A549 (cell line): ENCODE measurements around the gene MYLK. TPM values are rescaled to one million over a fixed set of nuclear protein-coding genes. Genes with fewer than 3 reads are reported as not detected.

ENCODE experiments used
- ATAC-seq, 2 experiments: fragments of 200-7000 bp in 1 of 2; fragments of >200 bp in 1 of 2; cut with Nextera tagmentation in 1 of 2; cut with Tn5 transposase in 1 of 2; 3 replicates each; pipeline versions ENCODE4 v1.8.0 to v1.9.1; 2018 to 2020; ENCODE audit warnings: mild to moderate bottlenecking in 1 of 2, moderate library complexity in 1 of 2
- CTCF ChIA-PET: fragments of 300-600 bp; sonication (Branson Sonifier 250); formaldehyde crosslinking; extraction: SDS; loops from one replicate; lab custom pipeline; 2021; ENCODE audit warnings: antibody characterized with exemption, inconsistent platforms; lab: Yijun Ruan, JAX
- POLR2A ChIA-PET: fragments of 350-600 bp; formaldehyde crosslinking; extraction: SDS; loops from one replicate; lab custom pipeline; 2021; ENCODE audit warnings: antibody characterized with exemption, inconsistent platforms; lab: Yijun Ruan, JAX
- DNase-seq, 2 experiments: peaks; one replicate each; pipeline versions ENCODE4 v3.0.0 to v3.0.0-alpha.2; 2011 to 2016; ENCODE audit warnings: low read depth in 1 of 2, low spot score in 1 of 2
- FAIRE-seq: peaks from 2 replicates; lab custom pipeline; 2011; peaks lifted over from hg19 to GRCh38; lab: Jason Lieb, UNC
- H3K27ac ChIP-seq, 2 experiments: fragments of >200 bp; sonication (Bioruptor Twin); formaldehyde crosslinking; 3 replicates each; pipeline ENCODE4 v1.5.1; 2016 to 2017
- H3K4me1 ChIP-seq: fragments of >200 bp; sonication (Bioruptor Twin); formaldehyde crosslinking; 3 replicates; pipeline ENCODE4 v1.6.1; 2016
- H3K4me2 ChIP-seq: fragments of >200 bp; sonication (Bioruptor Twin); formaldehyde crosslinking; 3 replicates; pipeline ENCODE4 v1.6.1; 2016
- H3K4me3 ChIP-seq: fragments of >200 bp; sonication (Bioruptor Twin); formaldehyde crosslinking; 3 replicates; pipeline ENCODE4 v1.5.1; 2016
- H3K9me3 ChIP-seq: fragments of >200 bp; sonication (Bioruptor Twin); formaldehyde crosslinking; 3 replicates; pipeline ENCODE4 v1.6.1; 2016
- CEBPB ChIP-seq, 2 experiments: fragments of >200 bp in 1 of 2; sonication (Bioruptor Twin) in 1 of 2; formaldehyde crosslinking in 1 of 2; IDR thresholded peaks; 2 replicates each; pipeline ENCODE4 v1.6.1; 2012 to 2016
- CHD2 ChIP-seq: fragments of 150-350 bp; IDR thresholded peaks from 2 replicates; pipeline ENCODE4 v1.6.1; 2014; ENCODE audit warnings: low read length; ENCODE audit not compliant: partially characterized antibody
- CTCF ChIP-seq: fragments of >200 bp; sonication (Bioruptor Twin); formaldehyde crosslinking; IDR thresholded peaks from 3 replicates; pipeline ENCODE4 v1.5.1; 2016
- EHF ChIP-seq: fragments of 250-450 bp; sonication (Bioruptor Pico); IDR thresholded peaks from 2 replicates; pipeline ENCODE4 v1.5.0; 2020; ENCODE audit warnings: mild to moderate bottlenecking
- FOSL2 ChIP-seq, 2 experiments: fragments of 450-650 bp in 1 of 2; fragments of >200 bp in 1 of 2; sonication (Bioruptor Twin) in 1 of 2; formaldehyde crosslinking; IDR thresholded peaks; 2 replicates each; pipeline versions ENCODE4 v1.5.0 to v1.6.1; 2016 to 2020; ENCODE audit warnings: mild to moderate bottlenecking in 1 of 2, moderate library complexity in 1 of 2
- GATA3 ChIP-seq: IDR thresholded peaks from 2 replicates; pipeline ENCODE4 v1.6.1; 2012; ENCODE audit warnings: borderline replicate concordance
- HDAC2 ChIP-seq: fragments of 200-600 bp; sonication (generic); IDR thresholded peaks from 2 replicates; pipeline ENCODE4 v1.6.1; 2016
- JUN ChIP-seq, 2 experiments: fragments of >200 bp; sonication (Bioruptor Twin); formaldehyde crosslinking; IDR thresholded peaks; 2 replicates in 1 of 2; 3 replicates in 1 of 2; pipeline ENCODE4 v1.6.1; 2016 to 2017
- KDM5A ChIP-seq: fragments of 200-600 bp; sonication (generic); IDR thresholded peaks from 2 replicates; pipeline ENCODE4 v1.6.1; 2016; ENCODE audit warnings: antibody characterized with exemption, mild to moderate bottlenecking
- MAFK ChIP-seq: fragments of 450-650 bp; IDR thresholded peaks from 2 replicates; pipeline ENCODE4 v1.6.1; 2014; ENCODE audit not compliant: partially characterized antibody
- MAX ChIP-seq: IDR thresholded peaks from 2 replicates; pipeline ENCODE4 v1.6.1; 2012
- MYC ChIP-seq: IDR thresholded peaks from 2 replicates; pipeline ENCODE4 v1.6.1; 2012; ENCODE audit warnings: mild to moderate bottlenecking, inconsistent platforms, low read length, improper control_type of control experiment, borderline replicate concordance
- NFE2L2 ChIP-seq: fragments of 150-350 bp; conservative IDR thresholded peaks from 2 replicates; pipeline ENCODE4 v1.6.1; 2014; ENCODE audit warnings: low read length
- NPAS2 ChIP-seq: fragments of 250-450 bp; sonication (Bioruptor Pico); IDR thresholded peaks from 2 replicates; pipeline ENCODE4 v1.8.0; 2022; ENCODE audit warnings: mild to moderate bottlenecking, moderate library complexity, borderline replicate concordance
- PBX3 ChIP-seq: IDR thresholded peaks from 2 replicates; pipeline ENCODE4 v1.6.1; 2012
- POLR2A ChIP-seq: IDR thresholded peaks from 2 replicates; pipeline ENCODE4 v1.6.1; 2012; ENCODE audit warnings: mild to moderate bottlenecking, low read length
- RAD21 ChIP-seq, 2 experiments: fragments of >200 bp in 1 of 2; sonication (Bioruptor Twin) in 1 of 2; formaldehyde crosslinking in 1 of 2; IDR thresholded peaks in 1 of 2; conservative IDR thresholded peaks in 1 of 2; 2 replicates in 1 of 2; 3 replicates in 1 of 2; pipeline ENCODE4 v1.6.1; 2012 to 2018; ENCODE audit warnings: inconsistent platforms in 1 of 2
- RFX5 ChIP-seq: fragments of 450-650 bp; IDR thresholded peaks from 2 replicates; pipeline ENCODE4 v1.7.1; 2014; ENCODE audit warnings: antibody characterized with exemption, mild to moderate bottlenecking, moderate library complexity
- SMC3 ChIP-seq: fragments of >200 bp; sonication (Bioruptor Twin); formaldehyde crosslinking; IDR thresholded peaks from 3 replicates; pipeline ENCODE4 v1.6.1; 2018; ENCODE audit warnings: inconsistent platforms
- TFCP2L1 ChIP-seq: fragments of 250-450 bp; sonication (Bioruptor Pico); IDR thresholded peaks from 2 replicates; pipeline ENCODE4 v1.5.0; 2021; ENCODE audit warnings: mild to moderate bottlenecking
- USF2 ChIP-seq: fragments of 450-650 bp; IDR thresholded peaks from 2 replicates; pipeline ENCODE4 v1.6.1; 2014; ENCODE audit warnings: antibody characterized with exemption
- ZC3H11A ChIP-seq: fragments of 450-650 bp; IDR thresholded peaks from 2 replicates; pipeline ENCODE4 v1.6.1; 2014; ENCODE audit warnings: antibody characterized with exemption, mild to moderate bottlenecking
- ZFP36 ChIP-seq: fragments of 450-650 bp; IDR thresholded peaks from 2 replicates; pipeline ENCODE4 v1.6.1; 2014; ENCODE audit warnings: borderline replicate concordance; ENCODE audit not compliant: partially characterized antibody
- WGBS: methylation state at CpG from one replicate; pipeline ENCODE4 v1.1.6; 2017; ENCODE audit errors: missing lambda C conversion rate; 5-methylcytosine and 5-hydroxymethylcytosine counted together
- polyA plus RNA-seq, 4 experiments: library from polyadenylated mRNA; depleted of rRNA in 3 of 4; stranded (reverse); fragments of >200 nt; fragmentation: RNase III in 1 of 4; extraction: RNeasy Plus Mini Kit Qiagen cat#74134 plus additional on column Dnase treatment in 1 of 4; gene quantifications; 2 replicates in 3 of 4; 3 replicates in 1 of 4; pipeline ENCODE4 v1.2.3, GENCODE V29; 2011 to 2017
- TF ChIP-seq, protein P1 (sequence below): fragments of 200-600 bp; sonication (generic); IDR thresholded peaks from 2 replicates; pipeline ENCODE4 v1.6.1; 2016; ENCODE audit warnings: antibody characterized with exemption, mild to moderate bottlenecking, moderate library complexity
- TF ChIP-seq, protein P2 (sequence below): fragments of 250-450 bp; sonication (Bioruptor Pico); IDR thresholded peaks from 2 replicates; pipeline ENCODE4 v1.5.0; 2021; ENCODE audit warnings: mild to moderate bottlenecking, moderate library complexity, borderline replicate concordance

Gene MYLK
- polyA plus RNA-seq, 2 of the 4 experiments (the other 2 are of a cell fraction), result 16.9 to 17.4 TPM

- TF ChIP-seq MAFK, result no peak
- no peak for TF ChIP-seq RFX5
Observed at GRCh38 chr3:123644358-123644757, 239.8 kb downstream of the MYLK start (continued).

DNA sequence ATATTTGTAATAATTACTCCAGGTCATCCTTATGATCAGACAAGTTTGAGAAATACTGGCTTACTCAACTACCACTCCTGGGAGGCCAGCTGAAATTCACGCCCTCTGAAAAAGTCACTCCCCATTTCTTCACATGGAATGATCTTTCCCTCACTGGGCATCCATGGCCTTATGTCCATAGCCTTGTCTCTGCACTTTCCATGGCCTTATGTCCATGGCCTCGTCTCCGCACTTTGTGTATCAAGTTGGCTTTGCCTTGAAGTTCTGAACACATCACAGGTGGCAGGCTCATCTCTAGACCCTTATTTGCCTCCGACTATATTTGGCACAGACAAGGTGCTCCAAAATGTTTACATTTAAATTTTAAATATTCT lies 241.2 kb downstream of the MYLK start:
- ChIA-PET POLR2A (interaction anchor here (1.0 kb wide), 1 partner anchor 41 kb away, joined by 3 read pairs; no protein-coding TSS in a partner anchor), CTCF (interaction anchor here (0.9 to 22.2 kb wide), 21 partner anchors 9 to 827 kb away, joined by 3 to 829 read pairs (median 5); no protein-coding TSS in a partner anchor)
- 86% methylated on average over 4 of the region's 4 CpGs for WGBS
- FAIRE-seq (no peak), ATAC-seq (no peak), DNase-seq (no peak)
- Histone ChIP-seq H3K4me1 (no peaks in the 10 kb centered on the region), H3K4me3 (no peak overlapping the region), H3K4me2 (no peak overlapping the region), H3K9me3 (no peaks in the 10 kb centered on the region), H3K27ac (no peak overlapping the region)
- TF ChIP-seq ZFP36 (no peak), EHF (CRISPR knock-in tag) (no peak), POLR2A (no peak), TFCP2L1 (CRISPR knock-in tag) (no peak), JUN (IDR thresholded peaks at IDR 0.05) (no peak), GATA3 (no peak), ZC3H11A (no peak), MYC (no peak), CHD2 (no peak), CEBPB (IDR thresholded peaks at IDR 0.05) (no peak), NFE2L2 (no peak), HDAC2 (no peak), KDM5A (no peak)
- TF ChIP-seq, protein P1, sequence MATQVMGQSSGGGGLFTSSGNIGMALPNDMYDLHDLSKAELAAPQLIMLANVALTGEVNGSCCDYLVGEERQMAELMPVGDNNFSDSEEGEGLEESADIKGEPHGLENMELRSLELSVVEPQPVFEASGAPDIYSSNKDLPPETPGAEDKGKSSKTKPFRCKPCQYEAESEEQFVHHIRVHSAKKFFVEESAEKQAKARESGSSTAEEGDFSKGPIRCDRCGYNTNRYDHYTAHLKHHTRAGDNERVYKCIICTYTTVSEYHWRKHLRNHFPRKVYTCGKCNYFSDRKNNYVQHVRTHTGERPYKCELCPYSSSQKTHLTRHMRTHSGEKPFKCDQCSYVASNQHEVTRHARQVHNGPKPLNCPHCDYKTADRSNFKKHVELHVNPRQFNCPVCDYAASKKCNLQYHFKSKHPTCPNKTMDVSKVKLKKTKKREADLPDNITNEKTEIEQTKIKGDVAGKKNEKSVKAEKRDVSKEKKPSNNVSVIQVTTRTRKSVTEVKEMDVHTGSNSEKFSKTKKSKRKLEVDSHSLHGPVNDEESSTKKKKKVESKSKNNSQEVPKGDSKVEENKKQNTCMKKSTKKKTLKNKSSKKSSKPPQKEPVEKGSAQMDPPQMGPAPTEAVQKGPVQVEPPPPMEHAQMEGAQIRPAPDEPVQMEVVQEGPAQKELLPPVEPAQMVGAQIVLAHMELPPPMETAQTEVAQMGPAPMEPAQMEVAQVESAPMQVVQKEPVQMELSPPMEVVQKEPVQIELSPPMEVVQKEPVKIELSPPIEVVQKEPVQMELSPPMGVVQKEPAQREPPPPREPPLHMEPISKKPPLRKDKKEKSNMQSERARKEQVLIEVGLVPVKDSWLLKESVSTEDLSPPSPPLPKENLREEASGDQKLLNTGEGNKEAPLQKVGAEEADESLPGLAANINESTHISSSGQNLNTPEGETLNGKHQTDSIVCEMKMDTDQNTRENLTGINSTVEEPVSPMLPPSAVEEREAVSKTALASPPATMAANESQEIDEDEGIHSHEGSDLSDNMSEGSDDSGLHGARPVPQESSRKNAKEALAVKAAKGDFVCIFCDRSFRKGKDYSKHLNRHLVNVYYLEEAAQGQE, result no peak
- TF ChIP-seq, protein P2, sequence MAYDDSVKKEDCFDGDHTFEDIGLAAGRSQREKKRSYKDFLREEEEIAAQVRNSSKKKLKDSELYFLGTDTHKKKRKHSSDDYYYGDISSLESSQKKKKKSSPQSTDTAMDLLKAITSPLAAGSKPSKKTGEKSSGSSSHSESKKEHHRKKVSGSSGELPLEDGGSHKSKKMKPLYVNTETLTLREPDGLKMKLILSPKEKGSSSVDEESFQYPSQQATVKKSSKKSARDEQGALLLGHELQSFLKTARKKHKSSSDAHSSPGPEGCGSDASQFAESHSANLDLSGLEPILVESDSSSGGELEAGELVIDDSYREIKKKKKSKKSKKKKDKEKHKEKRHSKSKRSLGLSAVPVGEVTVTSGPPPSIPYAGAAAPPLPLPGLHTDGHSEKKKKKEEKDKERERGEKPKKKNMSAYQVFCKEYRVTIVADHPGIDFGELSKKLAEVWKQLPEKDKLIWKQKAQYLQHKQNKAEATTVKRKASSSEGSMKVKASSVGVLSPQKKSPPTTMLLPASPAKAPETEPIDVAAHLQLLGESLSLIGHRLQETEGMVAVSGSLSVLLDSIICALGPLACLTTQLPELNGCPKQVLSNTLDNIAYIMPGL, result no peak

- ChIA-PET POLR2A (interaction anchor here (1.0 kb wide), 1 partner anchor 40 kb away, joined by 3 read pairs; no protein-coding TSS in a partner anchor), CTCF (interaction anchor here (0.6 to 22.2 kb wide), 35 partner anchors 9 to 828 kb away, joined by 3 to 829 read pairs (median 4); no protein-coding TSS in a partner anchor)
- DNase-seq, result peak; percentile 79 to 92
- WGBS, result 34% methylated on average over 3 of the region's 3 CpGs
- H3K4me2 ChIP-seq, result no peak overlapping the region
- ATAC-seq, result peak; percentile 93 to 99
- H3K27ac ChIP-seq, result no peak overlapping the region
- peak; percentile 32 for FAIRE-seq
- TF ChIP-seq NPAS2 (CRISPR knock-in tag) (peak; percentile 78), RFX5 (no peak), ZFP36 (peak; percentile 49), MAX (peak; percentile 51; the same call in 1 of the 2 replicates), KDM5A (no peak), CTCF (peak; percentile 85), USF2 (peak; percentile 88), SMC3 (peak; percentile 60), FOSL2 (IDR thresholded peaks at IDR 0.05) (no peak), FOSL2 (CRISPR knock-in tag; IDR thresholded peaks at IDR 0.05) (peak; percentile 11; the same call in 1 of the 2 replicates), RAD21 (conservative IDR thresholded peaks at IDR 0.05 in 1 of 2, IDR thresholded peaks at IDR 0.05 in 1 of 2) (peak; percentile 68 to 75), CHD2 (no peak), PBX3 (no peak)
- no peak overlapping the region for H3K4me3 ChIP-seq
- H3K4me1 ChIP-seq, result no peaks in the 10 kb centered on the region
- no peaks in the 10 kb centered on the region for H3K9me3 ChIP-seq
Observed at GRCh38 chr3:123642182-123642956, 241.8 kb downstream of the MYLK start.
